Posterior vena cava (tissue), 2 donors: ENCODE data around the gene PARP8. TPM values are rescaled to one million over a fixed set of nuclear protein-coding genes. Genes with fewer than 3 reads are reported as not detected.
"Not testable (repeated sequence)": the region's sequence is repeated elsewhere in the genome, so short reads cannot be mapped to it uniquely, and the experiment has no call there.

Experiments used
- DNase-seq: peaks from one replicate; pipeline ENCODE4 v3.0.0-alpha.2; 2020; ENCODE audit warnings: low spot score
- intact Hi-C, 2 donors: fragments of 100-400 bp; cut with DNase I; formaldehyde crosslinking; loops; one replicate each; pipeline versions ENCODE4 v1.14.1 to v1.14.2; 2022 to 2023
- total RNA-seq, 2 donors: library from RNA; stranded (reverse); fragmentation: NEBNext Ultra II Directional; extraction: Animal tissue kit (Norgen Biotek cat#: 25700); gene quantifications; one replicate each; pipeline ENCODE4 v1.2.1, GENCODE V29; 2021
- donor health status: DM: yes; HTN: yes; CAD: no.
- donor health status: DM: yes; HTN: yes; CAD: no.

PARP8 gene
- total RNA-seq, 2 donors from 2014 or later, result 20.4 to 27.4 TPM

DNA sequence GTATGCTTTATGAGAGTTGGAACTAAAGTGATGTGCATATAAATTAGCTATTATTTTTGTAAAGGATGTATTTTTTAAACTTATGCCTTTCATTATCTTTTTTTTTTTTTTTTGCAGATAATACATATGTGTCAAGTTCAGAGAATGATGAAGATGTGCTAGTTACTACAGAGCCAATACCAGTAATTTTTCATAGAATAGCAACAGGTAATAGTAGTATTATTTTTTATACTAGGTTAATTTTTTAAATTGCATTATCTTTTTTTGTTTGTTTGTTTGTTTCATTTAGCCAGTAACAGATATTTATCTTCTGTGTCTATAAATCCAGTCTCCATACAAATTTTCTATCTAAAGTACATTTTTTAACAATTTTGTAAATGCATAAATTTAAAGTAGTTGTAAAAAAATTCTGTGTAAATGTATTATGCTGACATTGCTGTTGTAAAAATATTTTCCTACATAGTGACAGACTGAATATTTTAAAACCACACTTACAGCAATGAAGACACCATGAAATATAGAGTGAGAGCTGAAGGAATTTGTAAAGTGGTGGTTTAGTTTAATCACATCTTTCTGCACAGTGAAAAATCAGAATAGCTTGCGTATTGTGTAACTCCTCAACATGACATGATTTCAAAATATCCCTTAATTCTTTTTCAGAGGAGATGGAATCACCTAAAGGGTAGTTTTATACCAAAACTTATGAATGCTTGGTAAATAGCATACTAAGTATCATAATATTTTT is 93.3 kb downstream of the PARP8 start:
- no peak for DNase-seq
- intact Hi-C loops, result no loop called here

DNA sequence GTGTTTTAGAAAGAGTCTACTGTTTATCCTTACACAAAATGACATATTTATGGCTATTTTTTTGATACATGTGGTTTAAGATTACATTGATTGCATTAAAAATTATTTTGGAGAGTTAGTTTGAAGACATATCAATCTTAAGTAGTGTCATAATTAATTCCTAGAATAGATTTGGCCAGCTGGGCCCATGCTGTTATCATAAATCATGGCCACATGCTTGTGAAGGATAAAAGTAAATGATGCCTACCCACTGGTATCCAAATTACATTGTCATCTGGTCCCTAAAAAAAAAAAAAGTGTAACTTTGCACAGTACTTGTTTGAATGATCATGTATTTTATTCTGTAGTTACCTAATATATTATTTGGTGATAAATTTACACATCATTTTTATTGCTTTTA is 96.9 kb downstream of the PARP8 start:
- DNase-seq, result no peak
- intact Hi-C loops, result no loop called here

DNA sequence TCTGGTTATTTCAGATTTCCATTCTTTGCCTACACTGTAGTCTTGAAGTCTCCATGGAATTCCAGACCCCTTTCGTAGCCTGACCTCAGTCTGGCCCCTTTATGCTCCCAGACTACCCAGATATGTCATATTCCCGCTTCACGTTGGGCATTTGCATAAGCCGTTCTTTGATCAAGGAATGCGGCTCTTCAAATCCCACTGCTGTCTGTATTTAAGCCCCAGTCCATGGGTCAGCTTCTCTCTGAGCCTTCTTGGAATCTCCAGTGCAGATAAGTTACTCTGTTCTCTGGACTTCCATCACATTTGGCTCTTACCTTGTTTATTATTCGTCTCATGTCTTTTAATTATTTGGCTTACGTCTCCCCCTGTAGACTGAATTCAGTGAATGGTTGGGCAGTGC is 97.4 kb downstream of the PARP8 start:
- no peak for DNase-seq
- intact Hi-C loops, result no loop called here

DNA sequence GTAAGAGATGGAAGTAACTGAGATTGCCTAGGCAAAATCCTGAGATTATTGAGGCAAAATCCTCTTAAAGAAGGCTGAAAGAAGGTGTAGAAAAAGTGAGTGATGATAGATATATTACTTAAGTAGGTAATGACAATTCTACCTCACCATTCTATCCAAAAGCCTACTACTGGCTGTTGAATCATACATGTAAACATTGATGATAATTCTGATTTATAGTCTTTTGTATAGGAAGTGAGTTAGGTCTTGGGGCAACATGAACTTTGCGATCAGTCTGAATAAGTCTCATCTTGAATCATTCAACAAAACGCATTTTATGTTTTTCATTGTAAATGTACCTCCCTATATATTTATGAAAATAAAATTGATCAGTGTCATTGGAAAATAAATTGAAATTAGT is 99.6 kb downstream of the PARP8 start:
- intact Hi-C loops, result no loop called here
- no peak for DNase-seq

DNA sequence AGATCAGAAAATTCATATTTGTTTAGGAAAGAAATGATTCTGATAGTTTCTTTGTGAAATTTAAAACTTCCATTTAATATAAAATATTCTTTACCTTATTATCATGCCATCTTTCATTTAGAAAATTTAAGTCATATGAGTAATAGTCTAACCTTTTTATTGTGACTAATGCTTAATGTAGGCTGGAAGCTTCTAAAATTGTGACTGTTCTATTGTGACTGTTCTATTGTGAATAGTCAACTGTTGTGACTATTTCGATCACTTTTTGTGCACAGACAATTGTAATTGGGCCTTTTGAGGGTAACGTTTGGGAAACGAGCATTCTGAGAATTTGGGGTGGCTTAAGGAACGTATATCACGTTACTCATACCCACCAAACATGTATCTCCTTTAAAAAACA is 100.0 kb downstream of the PARP8 start:
- intact Hi-C loops, result no loop called here

DNA sequence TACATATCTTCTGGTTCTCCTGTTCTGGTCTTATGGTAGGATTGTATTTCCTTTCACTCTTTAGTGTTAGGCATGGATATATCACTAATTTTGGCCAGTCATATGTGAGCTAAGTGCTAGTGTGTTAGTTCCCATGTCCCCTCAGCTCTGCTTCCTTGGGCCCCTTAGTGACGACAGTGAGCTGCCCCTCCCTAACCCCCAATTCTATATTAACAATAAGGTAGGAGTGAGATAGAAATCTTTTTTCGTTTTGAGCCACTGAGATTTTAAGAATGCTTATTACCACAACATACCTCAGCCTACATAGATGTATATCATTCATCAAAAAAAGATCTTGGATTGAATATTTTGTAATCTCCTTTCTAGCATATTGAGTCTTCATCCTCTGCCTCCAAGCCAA is 100.5 kb downstream of the PARP8 start:
- no peak for DNase-seq
- intact Hi-C loops, result no loop called here

More for the DNA sequence above, 100.0 kb downstream of the PARP8 start:
- no peak for DNase-seq

DNA sequence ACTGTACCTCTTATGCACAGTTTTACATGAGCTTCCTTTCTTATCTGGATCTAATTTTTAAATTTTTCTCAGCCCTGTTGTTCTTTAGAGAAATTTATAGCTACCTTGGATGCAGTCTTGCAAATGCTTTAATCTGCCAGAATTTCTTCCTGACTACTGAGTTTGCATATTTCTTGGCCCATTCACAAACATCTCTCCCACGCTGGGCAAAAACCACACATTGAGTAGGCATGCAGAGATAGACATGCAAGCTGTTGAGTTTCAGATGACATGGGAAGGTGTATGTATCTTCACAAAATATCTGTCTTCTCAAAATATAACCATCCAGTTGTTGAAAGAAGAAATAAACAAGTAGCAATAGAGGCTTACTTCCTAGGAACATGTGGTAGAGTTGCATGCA is 101.2 kb downstream of the PARP8 start:
- DNase-seq, result no peak
- intact Hi-C loops, result no loop called here

DNA sequence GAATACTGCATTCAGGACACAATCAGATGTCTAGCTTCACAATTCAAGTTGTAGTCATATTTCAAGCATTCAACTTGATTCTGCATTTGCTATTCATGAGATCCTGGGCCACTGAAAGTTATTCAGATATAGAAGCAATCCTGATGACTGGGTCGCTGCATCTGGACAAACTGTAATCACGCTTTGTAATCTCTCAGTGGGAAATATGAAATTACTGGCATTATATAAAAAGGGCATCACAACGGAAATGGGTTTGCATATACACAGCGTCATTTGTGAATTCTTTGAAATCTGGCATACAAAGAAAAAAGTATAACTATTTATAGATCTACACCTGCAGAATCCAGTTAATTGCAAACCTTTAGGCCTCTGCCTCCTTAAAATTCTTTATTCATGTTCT is 102.2 kb downstream of the PARP8 start:
- DNase-seq, result no peak

DNA sequence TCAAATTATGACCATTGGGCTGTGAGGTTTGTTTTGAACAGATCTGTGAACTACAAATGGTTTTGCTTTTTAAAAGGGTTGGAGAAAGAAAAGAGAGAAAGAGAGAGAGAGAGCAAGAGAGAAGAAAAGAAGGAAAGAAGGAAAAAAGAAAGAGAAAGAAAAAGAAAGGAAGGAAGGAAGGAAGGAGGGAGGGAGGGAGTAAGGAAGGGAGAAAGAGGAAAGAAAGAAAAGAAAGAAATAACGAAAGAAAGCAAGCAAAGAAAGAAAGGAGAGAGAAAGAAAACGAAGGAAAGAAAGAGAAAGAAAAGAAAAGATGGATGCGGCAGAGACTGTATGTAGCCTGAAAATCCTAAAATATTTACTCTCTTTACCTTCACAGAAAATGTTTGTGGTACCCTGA is 104.0 kb downstream of the PARP8 start:
- DNase-seq, result no peak
- intact Hi-C loops, result no loop called here

More for the DNA sequence above, 102.2 kb downstream of the PARP8 start:
- intact Hi-C loops, result no loop called here

DNA sequence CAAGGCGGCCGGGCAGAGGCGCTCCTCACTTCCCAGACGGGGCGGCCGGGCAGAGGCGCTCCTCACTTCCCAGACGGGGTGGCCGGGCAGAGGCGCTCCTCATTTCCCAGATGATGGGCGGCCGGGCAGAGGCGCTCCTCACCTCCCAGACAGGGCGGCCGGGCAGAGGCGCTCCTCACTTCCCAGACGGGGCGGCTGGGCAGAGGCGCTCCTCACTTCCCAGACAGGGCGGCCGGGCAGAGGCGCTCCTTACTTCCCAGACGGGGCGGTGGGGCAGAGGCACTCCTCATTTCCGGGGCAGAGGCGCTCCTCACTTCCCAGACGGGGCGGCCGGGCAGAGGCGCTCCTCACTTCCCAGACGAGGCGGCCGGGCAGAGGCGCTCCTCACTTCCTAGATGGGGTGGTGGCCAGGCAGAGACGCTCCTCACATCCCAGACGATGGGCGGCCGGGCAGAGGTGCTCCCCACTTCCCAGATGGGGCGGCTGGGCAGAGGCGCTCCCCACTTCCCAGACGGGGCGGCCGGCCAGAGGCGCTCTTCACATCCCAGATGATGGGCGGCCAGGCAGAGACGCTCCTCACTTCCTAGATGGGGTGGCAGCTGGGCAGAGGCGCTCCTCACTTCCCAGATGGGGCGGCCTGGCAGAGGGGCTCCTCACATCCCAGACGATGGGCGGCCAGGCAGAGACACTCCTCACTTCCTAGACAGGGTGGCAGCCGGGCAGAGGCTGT is 108.2 kb downstream of the PARP8 start:
- intact Hi-C loops, result not testable (repeated sequence)

DNA sequence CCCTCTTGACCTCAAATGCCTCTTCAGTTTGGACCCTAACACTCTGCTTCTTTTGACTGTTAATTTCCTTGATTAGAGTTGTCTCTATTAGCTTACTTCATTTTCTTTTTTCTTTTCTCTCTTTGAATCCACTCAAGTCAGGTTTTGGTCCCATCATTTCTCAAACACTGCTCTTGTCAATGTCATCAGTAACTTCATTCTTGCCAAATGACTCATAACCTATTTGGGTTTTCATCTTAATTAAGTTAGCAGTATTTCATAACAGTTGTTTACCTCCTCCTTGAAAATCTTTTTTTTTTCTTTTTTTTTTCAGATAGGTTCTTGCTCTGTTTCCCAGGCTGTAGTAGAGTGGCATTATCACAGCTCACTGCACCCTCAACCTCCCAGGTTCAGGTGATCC is 119.6 kb downstream of the PARP8 start:
- DNase-seq, result no peak
- intact Hi-C loops, result no loop called here

More for the DNA sequence above, 108.2 kb downstream of the PARP8 start:
- not testable (repeated sequence) for DNase-seq

DNA sequence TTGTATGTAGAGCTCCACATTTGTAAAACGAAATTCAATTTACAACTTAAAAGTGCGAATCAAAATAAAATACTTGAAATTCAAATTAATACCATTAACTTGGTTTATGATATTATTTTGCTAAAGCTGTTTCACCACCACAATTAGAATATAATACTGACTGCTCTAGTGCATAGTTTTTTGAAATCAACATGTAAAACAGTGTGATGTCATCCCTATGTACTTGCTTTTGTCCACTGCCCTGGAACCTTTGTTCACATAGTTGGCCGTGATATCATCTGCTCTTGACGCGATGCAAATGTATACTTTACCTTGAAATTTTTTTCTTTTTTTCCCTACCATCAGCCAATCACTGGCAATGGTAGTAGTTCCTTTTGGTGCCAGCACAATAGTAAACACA is 125.4 kb downstream of the PARP8 start:
- intact Hi-C loops, result no loop called here
- DNase-seq, result no peak

DNA sequence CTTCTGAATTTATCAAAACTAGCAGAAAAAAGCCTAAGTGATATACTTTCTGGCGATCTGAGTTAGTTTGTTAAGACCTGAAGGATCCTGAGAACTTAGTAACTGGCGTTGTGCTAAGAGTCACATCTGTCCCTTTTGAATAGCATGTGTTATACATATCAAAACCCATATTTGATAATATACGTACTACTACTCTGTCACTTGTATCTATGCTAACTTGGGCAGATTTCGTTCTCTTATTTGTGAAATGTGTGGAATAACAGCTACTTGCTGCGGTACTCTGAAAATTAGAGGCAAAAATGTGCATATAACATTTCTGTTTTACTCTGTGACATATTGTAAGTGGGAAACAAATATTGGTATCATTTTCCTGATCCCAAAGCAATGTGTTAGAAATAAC is 126.4 kb downstream of the PARP8 start:
- intact Hi-C loops, result no loop called here

DNA sequence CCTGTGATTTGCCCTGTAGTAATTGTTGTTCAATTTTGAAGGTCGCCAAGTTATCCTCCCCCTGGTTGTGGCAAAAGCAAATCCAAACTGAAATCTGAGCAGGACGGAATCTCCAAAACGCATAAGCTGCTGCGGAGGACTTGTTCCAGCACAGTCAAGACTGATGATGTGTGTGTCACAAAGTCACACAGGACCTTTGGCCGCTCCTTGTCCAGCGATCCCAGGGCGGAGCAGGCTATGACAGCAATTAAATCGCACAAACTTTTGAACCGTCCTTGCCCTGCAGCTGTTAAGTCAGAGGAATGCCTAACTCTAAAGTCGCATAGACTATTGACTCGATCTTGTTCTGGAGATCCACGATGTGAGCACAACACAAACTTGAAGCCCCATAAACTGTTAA is 128.4 kb downstream of the PARP8 start:
- DNase-seq, result no peak
- intact Hi-C loops, result no loop called here

More for the DNA sequence above, 126.4 kb downstream of the PARP8 start:
- DNase-seq, result no peak

DNA sequence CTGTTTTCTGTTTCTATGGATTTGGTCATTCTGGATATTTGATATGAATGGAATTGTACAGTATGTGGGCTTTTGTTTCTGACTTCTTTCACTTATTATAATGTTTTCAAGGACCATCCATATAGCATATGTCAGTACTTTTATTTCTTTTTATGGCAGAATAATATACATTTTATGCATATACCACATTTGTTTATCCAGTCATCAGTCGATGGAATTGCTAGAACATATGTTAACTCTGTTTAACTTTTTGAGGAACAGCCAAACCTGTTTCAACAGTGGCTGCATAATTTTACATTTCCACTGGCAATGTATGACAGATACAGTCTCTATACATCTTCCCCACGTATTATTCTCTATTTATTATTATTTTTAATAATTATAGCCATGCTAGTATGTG is 131.6 kb downstream of the PARP8 start:
- intact Hi-C loops, result no loop called here
- DNase-seq, result no peak

DNA sequence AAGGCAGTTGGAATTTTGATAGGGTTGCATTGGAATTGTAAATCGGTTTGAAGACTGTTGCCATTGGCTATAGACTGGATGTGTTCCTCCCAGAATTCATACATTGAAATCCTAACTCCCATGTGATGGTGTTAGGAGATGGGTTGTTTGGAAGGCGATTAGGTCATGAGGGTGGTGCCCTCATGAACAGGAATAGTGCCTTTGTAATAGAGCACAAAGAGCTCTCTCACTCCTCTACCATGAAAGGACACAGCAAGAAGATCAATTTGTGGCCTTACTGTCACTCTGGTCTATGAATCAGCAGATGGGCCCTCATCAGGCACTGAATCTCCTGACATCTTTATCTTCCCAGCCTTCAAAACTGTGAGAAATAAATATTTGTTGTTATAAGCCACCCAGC is 133.2 kb downstream of the PARP8 start:
- DNase-seq, result no peak
- intact Hi-C loops, result no loop called here

DNA sequence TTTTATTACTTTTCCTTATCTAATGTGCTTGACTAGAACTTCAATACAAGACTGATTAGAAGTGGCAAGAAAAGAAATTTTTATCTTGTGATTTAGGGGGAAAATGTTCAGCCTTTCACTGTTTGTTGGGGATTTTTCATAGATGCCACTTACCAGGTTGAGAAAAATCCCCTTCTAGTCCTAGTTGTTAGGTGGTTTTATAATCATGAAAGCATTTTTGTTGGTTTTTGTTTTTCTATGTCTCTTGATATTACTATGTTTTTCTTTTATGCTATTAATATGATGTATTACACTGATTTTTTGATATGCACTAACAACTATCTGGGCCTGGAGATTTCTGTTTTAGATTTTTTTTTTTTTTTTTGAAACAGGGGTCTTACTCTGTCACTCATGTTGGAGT is 134.0 kb downstream of the PARP8 start:
- no peak for DNase-seq

DNA sequence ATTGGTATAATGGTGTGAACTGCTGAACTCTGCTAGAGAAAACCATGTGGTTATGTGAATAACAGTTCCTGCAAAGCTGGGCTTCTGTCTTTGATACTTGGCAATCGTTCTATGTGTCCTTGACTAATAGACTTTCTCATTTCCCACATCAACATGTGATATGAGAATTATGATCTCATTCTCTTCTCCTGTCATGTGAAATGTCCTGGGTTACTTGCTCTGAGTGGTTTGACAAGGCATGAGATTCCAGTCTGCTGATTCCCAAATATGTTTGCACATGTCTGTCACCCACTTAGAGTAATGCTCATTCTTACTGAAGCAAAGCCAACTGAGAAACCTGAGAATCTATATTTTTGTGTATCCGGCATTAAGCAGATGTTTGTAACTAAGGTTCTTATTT is 141.2 kb downstream of the PARP8 start:
- intact Hi-C loops, result no loop called here

More for the DNA sequence above, 134.0 kb downstream of the PARP8 start:
- intact Hi-C loops, result no loop called here

DNA sequence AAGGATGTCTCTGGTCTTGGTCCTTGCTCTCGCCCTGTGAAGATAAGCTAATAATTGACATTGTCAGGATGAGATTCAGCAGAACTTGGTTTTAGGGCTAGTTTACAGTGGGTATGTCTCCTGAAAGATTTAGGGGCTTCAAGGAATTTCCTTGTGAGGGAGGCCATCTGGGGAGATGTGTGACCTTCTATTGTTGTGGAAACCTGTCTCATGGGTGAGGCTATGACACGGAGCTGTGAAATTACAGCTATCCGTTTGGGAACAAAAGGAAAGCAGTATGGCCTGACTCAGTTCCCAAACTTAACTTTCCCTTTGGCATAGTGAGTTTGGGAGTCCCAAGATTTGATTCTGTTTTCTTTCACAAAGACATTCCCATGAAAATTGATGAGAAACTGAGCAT is 142.0 kb downstream of the PARP8 start:
- intact Hi-C loops, result no loop called here
- no peak for DNase-seq

More for the DNA sequence above, 141.2 kb downstream of the PARP8 start:
- DNase-seq, result no peak

DNA sequence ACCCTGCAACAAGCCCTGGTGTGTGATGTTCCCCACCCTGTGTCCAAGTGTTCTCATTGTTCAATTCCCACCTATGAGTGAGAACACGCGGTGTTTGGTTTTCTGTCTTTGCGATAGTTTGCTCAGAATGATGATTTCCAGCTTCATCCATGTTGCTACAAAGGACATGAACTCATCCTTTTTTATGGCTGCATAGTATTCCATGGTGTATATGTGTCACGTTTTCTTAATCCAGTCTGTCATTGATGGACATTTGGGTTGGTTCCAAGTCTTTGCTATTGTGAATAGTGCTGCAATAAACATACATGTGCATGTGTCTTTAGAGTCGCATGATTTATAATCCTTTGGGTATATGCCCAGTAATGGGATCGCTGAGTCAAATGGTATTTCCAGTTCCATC is 145.3 kb downstream of the PARP8 start:
- DNase-seq, intact Hi-C loops: not testable (repeated sequence)

DNA sequence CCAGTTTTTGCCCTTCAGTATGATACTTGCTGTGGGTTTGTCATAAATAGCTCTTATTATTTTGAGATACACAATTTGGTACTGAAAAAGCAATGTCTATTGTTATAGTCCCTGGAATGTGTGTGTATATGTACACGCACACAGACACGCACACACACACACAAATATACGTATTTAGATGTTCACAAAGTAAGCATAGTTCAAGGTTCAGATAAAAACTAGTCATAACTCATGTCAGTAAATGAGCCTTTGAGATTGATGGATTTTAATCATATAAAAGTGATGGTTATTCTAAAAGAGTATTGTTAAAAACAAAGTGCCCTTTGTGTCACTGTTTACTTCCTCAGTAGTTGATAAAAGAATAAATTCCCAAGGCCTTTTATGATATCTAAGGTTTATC is 147.3 kb downstream of the PARP8 start:
- intact Hi-C loops, result no loop called here
- no peak for DNase-seq
